HG03342 (cell line): ENCODE measurements around the gene CRIP1.

Experiments
- ATAC-seq: cut with Tn5 transposase; IDR thresholded peaks from one replicate; pipeline ENCODE4 v1.9.1; 2021; ENCODE audit warnings: mild to moderate bottlenecking, moderate library complexity; ENCODE audit not compliant: unreplicated experiment

Gene CRIP1

DNA sequence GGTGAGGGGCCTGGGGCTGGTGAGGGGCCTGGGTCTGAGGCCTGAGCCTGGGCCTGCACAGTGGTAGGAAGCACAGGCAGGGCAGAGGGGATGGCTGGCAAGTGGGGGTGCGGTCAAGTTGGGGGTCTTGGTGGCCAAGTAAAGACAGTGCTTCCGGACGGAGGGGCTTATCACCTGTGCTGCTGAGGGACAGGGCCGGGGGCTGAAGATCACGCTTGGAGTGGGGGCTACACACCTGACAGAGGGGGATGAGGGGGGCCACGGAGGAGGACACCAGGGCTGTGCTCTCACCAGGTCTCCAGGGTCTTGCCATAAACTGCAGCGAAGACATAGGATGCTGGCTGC is 16.6 kb downstream of the CRIP1 start:
- ATAC-seq = no peak

DNA sequence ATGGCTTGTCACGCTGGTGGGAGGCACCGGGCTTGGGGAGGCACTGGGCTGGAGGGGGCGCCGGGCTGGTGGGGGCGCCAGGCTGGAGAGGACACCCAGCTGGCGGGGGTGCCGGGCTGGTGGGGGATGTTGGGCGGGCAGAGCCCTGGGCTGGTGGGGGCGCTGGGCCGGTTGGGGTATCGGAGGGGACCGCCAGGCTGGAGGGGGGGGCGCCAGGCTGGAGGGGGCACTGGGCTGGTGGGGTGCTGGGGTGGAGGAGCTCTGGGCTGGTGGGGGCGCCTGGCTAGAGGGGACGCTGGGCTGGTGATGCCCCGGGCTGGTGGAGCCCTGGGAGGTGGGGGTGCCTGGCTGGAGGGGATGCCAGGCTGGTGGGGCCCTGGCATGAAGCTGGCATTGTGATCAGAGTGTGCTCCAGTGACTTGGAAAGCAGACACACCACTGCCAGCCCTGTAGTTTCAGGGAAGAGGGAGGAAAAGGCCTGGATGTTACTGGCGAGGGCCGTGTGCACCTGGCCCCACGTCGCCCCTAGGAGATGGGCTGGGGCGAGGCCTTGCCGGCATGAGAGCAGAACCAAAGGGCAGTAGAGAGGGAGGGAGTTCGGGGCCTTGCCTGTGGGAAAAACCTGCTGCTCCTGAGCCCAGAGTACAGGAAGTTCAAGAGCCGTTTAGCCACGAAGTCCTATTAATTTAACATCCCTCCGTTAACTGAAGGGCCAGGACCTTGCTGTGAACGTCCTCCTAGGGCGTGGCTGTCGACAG is 17.4 kb downstream of the CRIP1 start:
- no peak for ATAC-seq

- ATAC-seq = no peak
Measured at GRCh38 chr14:105505101-105505500, 18.4 kb downstream of the CRIP1 start.

DNA sequence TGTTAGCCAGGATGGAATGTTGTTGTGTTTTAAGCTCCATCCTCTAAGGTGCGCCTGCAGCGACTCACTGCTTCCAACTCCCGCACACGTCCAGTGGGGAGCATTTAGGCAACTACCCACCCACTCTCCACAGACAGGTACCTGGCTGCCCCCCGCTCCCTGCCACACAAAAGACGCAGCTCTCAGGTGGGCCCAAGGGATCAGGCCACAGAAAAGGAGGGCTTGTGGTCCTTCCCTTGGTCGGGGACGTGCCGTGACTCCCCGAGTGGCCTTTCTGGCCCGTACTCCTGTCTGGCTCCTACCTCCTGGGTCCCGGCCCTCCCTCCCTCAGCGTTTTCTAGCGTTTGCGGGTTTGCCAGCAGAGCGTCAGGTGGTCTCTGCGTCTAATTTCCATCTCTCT is 20.6 kb downstream of the CRIP1 start:
- no peak for ATAC-seq

- no peak for ATAC-seq
Measured at GRCh38 chr14:105508069-105508468, 21.4 kb downstream of the CRIP1 start.

- no peak for ATAC-seq
Measured at GRCh38 chr14:105508601-105509000, 21.9 kb downstream of the CRIP1 start.

- ATAC-seq = no peak
Measured at GRCh38 chr14:105517096-105517495, 30.4 kb downstream of the CRIP1 start.

DNA sequence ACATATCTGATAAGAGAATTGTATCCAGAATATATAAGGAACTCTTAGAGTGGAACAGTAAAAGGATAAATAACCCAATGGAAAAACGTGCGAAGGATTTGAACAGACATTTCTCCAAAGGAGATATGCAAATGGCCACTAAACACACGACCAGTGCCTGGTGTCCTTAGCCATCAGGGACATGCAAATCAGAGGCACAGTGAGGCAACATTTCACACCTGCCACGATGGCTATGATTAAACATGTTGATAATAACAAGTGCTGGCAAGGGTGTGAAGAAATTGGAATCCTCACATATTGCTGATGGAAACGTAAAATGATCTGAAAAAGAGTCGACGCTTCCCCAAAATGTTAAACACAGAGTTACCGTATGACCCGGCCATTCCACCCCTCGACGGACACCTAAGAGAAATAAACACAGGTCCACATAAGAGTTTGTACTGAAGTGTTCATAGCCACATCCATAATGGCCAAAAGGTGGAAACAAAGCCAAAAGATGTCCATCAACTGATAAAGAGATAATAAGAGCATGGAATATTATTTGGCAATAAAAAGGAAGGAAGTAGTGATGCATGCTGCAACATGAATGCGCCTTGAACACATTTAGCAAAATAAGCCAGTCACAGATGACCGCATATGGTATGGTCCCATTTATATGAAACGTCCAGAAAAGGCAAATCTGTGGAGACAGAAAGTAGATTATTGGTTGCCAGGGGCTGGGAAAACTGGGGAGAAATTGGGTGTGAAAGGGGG is 33.4 kb downstream of the CRIP1 start:
- ATAC-seq = no peak

- ATAC-seq = no peak
Measured at GRCh38 chr14:105525326-105525725, 38.6 kb downstream of the CRIP1 start.

DNA sequence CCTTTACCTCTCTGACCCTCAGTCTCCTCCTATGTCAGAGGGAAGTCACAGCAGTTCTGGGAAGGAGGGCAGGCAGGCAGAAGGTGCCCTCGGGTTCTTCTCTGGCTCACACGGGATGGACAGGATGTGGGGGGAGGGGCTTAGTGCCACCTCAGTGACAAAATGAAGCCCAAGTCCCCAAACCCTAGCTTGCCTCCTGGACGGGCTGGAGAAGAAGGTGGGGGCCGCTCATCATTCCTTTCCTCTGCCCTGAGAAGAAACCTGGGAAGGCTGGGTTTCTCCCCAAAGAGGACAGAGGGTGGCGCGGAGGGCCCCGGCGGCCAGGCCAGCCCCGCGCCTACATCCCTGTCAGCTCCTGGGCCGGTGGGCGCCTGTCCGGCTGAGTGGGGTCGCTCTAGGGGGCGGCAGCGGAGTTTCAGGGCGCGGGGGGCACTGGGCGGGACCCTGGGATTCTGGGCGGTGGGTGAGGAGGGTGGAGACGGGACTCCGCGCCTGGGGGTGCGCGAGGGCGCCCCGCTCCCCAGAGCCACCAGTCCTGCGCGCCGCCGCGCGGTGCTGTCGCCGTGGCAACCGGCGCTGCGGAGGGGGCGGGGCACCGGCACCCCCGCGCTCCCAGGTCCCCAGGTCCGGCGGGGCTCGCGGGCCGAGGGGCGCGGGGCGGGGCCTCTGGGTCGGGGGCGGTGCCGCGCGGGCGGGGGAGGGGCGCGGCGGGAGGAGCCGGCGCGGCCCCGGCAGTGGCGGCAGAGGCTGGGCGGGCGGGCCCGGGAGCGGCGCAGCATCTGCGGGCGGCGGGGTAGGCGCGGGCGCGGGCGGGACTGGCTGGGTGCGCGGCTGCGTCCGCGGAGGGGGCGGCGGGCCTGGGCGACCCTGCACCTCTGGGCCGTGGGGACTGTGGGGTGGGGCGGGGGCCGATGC is 39.4 kb downstream of the CRIP1 start, which contains the start of gene TMEM121:
Gene TMEM121, plus strand, starts transcription at position 723 of the 915 bp plus-strand sequence. CDS start 2,252 bp downstream, outside the sequence.
- no peak for ATAC-seq

DNA sequence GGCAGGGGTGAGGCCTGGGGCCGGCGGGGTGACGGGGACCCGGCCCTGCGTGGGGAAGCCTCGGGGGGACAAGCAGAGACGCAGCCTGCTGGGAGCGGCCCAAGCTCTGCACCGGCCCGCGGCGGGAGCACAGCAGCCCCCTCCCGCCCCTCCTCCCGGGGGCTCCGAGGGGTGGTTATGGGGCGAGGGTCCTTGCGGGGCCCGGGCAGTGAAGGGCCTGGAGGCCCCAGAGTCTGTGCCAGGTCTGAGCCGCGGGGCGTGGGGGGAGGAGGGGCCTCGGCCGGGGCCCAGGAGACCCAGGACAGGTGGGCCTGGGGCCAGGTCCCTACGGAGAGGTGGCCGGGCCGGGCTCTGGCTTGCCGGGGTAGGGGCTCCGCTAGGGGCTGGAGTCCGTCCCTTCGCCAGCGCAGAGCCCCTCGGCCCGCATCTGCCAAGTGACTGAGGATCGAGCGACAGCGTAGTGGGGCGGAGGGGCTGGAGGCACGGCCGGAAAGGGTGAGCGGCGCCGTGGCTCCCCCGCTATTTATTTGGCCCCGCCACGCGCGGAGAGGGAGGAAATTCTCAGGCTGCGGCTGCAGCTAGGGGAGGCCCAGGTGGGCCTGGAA is 40.2 kb downstream of the CRIP1 start:
- no peak for ATAC-seq

DNA sequence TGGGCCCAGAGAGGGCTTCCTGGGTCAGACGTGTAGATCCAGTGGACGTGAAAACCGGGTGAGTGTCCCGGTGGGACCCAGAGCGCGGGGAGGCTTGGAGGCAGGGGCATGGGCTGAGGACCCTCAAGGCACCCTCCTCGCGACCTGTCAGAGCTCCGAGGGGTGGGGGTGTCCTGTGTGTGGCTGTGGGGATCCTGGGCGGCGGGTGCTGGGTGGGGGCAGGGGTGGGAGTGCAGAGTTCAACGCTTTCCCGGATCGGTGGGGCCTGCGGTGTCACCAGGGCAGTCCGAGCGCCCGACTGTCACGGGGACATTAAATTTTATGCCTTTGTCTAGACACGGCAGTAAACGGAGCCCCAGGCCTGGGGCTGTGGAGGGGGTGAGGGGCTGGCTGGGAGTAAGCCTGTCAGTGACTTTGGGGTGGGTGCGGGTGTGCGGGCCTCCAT is 40.7 kb downstream of the CRIP1 start:
- ATAC-seq = no peak

DNA sequence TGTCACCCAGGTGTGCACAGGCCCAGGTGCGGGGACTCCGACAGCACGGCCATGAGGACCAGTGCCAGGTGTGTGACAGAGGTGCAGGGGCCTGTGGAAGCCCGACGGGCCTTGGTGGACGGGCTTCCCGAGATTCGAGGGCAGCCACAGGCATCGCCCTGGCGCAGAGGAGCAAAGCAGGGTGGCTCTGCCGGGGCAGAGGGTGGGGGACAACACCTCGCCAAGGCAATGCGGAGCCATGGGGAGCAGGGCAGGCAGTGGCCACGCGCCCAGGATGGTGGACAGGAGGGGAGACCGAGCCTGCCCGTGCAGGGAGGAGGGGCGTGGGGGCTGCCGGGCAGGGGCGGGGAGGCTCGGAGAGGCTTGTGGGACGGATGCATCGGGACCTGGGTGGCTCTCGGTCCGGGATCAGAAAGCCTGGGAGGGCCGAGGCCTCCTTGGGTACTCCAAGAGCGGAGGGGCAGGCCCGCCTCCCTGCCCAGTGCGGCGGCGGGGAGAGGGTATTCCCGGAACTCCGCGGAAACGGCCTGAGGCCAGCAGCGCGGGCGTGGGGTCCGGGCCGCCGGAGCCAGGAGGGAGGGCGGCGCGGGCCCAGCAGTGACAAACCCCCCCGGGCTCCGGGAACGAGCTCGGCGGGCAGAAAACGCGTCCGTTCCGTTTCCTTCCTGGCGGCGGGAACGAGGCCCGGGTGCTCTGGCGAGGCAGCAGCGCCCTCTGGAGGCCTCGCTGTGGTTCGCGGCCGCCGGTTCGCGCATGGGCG is 41.3 kb downstream of the CRIP1 start:
- ATAC-seq = no peak

- no peak for ATAC-seq
Measured at GRCh38 chr14:105528586-105529318, 42.1 kb downstream of the CRIP1 start.

- no peak for ATAC-seq
Measured at GRCh38 chr14:105529319-105529568, 42.6 kb downstream of the CRIP1 start.

DNA sequence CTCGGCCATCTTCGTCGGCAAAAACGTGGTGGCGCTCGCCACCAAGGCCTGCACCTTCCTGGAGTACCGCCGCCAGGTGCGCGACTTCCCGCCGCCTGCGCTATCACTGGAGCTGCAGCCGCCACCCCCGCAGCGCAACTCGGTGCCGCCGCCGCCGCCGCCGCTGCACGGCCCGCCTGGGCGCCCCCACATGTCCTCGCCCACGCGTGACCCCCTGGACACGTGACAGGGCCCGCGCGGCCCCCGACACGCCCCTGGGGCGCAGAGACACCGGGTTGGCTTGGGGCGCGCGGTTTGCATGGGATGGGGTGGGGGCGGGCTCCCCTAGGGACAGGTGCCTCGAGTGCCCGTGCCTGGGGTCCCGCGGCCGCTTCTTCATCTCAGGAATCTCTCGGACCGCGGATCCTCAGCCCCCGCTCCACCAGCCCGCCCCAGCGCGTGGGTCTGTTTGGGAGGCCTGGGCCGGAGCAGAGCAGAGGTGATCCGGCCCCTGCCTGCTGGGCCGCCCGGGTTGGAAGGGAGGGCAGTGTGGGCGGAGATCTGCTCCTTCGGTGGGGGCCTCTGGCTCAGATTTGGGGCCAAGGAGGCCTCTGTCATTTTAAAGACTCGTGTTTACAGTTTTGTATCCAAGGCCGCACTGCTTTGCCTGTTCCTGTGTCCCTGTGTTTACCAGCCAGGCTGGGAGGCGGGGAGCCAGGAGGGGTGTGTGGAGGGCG is 43.0 kb downstream of the CRIP1 start:
- no peak for ATAC-seq

DNA sequence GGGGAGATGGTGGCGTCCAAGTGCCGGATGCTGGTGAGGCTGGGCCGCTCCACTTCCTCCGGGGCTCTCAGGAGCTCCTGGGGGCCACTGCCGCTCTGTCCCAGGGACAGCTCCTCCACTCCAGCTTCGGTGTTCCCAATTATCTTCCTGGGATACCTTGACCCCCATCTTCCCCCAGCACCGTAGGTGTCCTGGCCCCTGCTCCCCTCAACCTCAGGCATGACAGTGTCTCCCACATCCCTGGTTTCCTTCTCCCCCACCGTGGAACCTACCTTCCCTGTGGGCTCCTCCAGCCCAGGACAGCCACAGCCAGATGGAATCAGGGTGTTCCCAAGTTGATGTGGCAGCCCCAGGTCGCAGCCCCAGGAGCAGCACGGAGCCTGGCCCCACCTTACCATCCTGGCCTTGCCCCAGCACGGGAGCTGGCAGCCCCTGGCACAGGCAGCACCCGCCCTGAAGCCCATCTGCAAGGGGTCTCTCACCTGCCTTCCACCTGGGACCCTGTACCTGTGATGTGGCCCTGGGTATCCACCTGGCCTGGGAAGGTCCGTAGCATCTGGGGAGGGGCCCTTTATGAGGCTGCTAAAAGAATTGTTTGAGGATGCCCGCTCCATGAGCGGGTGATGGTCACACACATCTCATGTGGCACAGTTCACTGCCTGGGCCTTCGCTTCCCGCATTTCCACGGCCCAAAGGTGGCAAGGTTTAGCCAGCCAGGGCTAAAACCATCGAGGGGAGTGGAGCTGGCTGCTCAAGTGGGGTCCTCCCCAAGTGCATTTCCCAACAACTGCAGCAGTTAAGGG is 43.8 kb downstream of the CRIP1 start:
- no peak for ATAC-seq
